GM21367 (cell line): ENCODE results near the gene POLR3E.

ENCODE experiments used
- ATAC-seq: cut with Tn5 transposase; IDR thresholded peaks from one replicate; pipeline ENCODE4 v1.9.1; 2021; ENCODE audit not compliant: unreplicated experiment

Gene POLR3E

GRCh38 chr16:22297114-22297870 is at the start of gene POLR3E:
Gene POLR3E (plus strand): TSS chr16:22297409. CDS start chr16:22302969, 5,560 bp downstream.
- ATAC-seq: peak; percentile 70

GRCh38 chr16:22250522-22250921 is 46.7 kb upstream of the POLR3E start:
- ATAC-seq: no peak

- ATAC-seq: no peak
These were observed 44.9 kb upstream of the POLR3E start for GRCh38 chr16:22252317-22252716.

- ATAC-seq: no peak
These were observed 43.9 kb upstream of the POLR3E start for GRCh38 chr16:22253272-22253671.

GRCh38 chr16:22255335-22255734 is 41.9 kb upstream of the POLR3E start:
- ATAC-seq: no peak

GRCh38 chr16:22257440-22257839 is 39.8 kb upstream of the POLR3E start:
- ATAC-seq: no peak

- ATAC-seq: no peak
These were observed 36.7 kb upstream of the POLR3E start for GRCh38 chr16:22260490-22260889.

- ATAC-seq: no peak
These were observed 34.7 kb upstream of the POLR3E start for GRCh38 chr16:22262460-22262859.

GRCh38 chr16:22264786-22265185 is 32.4 kb upstream of the POLR3E start:
- ATAC-seq: no peak

GRCh38 chr16:22265351-22265750 is 31.9 kb upstream of the POLR3E start:
- ATAC-seq: no peak

- no peak for ATAC-seq
These were observed 30.7 kb upstream of the POLR3E start for GRCh38 chr16:22266546-22266945.

- no peak for ATAC-seq
These were observed 29.4 kb upstream of the POLR3E start for GRCh38 chr16:22267764-22268163.

- no peak for ATAC-seq
These were observed 26.7 kb upstream of the POLR3E start for GRCh38 chr16:22270525-22270924.

- ATAC-seq: no peak
These were observed 24.1 kb upstream of the POLR3E start for GRCh38 chr16:22272870-22273650.

- no peak for ATAC-seq
These were observed 22.3 kb upstream of the POLR3E start for GRCh38 chr16:22274916-22275315.

- no peak for ATAC-seq
These were observed 18.6 kb upstream of the POLR3E start for GRCh38 chr16:22278441-22279230.

- ATAC-seq: no peak
These were observed 14.8 kb upstream of the POLR3E start for GRCh38 chr16:22282254-22282892.

GRCh38 chr16:22284637-22285036 is 12.6 kb upstream of the POLR3E start:
- no peak for ATAC-seq

- no peak for ATAC-seq
These were observed 12.1 kb upstream of the POLR3E start for GRCh38 chr16:22285080-22285479.

GRCh38 chr16:22291020-22291419 is 6.2 kb upstream of the POLR3E start:
- ATAC-seq: no peak

GRCh38 chr16:22291860-22292318 is 5.3 kb upstream of the POLR3E start:
- no peak for ATAC-seq
